Kidney epithelial cell (primary cell): ENCODE results near the gene PMIS2. TPM values are rescaled to one million over a fixed set of nuclear protein-coding genes. Genes with fewer than 3 reads are reported as not detected.

Experiments
- DNase-seq: peaks from one replicate; pipeline ENCODE4 v3.0.0-alpha.2; 2010; ENCODE audit warnings: low read depth
- H3K27me3 ChIP-seq: 2 replicates; pipeline ENCODE4 v1.6.0; 2011; ENCODE audit warnings: low read length; ENCODE audit not compliant: control insufficient read depth, insufficient read depth
- H3K36me3 ChIP-seq: 2 replicates; pipeline ENCODE4 v1.5.1; 2011; ENCODE audit warnings: low read length; ENCODE audit not compliant: control insufficient read depth, insufficient read depth
- H3K4me3 ChIP-seq: 2 replicates; pipeline ENCODE4 v1.5.1; 2011; ENCODE audit warnings: low read depth, mild to moderate bottlenecking, control low read depth, low read length
- CTCF ChIP-seq: IDR thresholded peaks from 2 replicates; pipeline ENCODE4 v1.5.1; 2011; ENCODE audit warnings: mild to moderate bottlenecking, moderate library complexity, low read length, control low read depth, inconsistent platforms; ENCODE audit not compliant: insufficient read depth, poor library complexity, severe bottlenecking
- total RNA-seq: library from RNA; depleted of rRNA; stranded (reverse); fragments of >200 nt; gene quantifications from 2 replicates; pipeline ENCODE4 v1.2.3, GENCODE V29; 2015

The PMIS2 gene
- total RNA-seq, 1 donor from 2014 or later = not detected

GRCh38 chr19:35566738-35567137 is 19.2 kb upstream of the PMIS2 start:
- Histone ChIP-seq H3K36me3 (no peaks in the 10 kb centered on the region), H3K27me3 (no peaks in the 10 kb centered on the region), H3K4me3 (no peak overlapping the region)
- no peak for DNase-seq
- TF ChIP-seq CTCF = no peak

- no peak for TF ChIP-seq CTCF
- no peaks in the 10 kb centered on the region for H3K36me3 ChIP-seq
- H3K27me3 ChIP-seq = no peaks in the 10 kb centered on the region
- H3K4me3 ChIP-seq = no peak overlapping the region
- no peak for DNase-seq
These were observed 16.6 kb upstream of the PMIS2 start for GRCh38 chr19:35569281-35569781.

GRCh38 chr19:35571406-35571965 is 14.5 kb upstream of the PMIS2 start:
- Histone ChIP-seq H3K4me3 (no peak overlapping the region), H3K36me3 (no peaks in the 10 kb centered on the region), H3K27me3 (no peaks in the 10 kb centered on the region)
- no peak for TF ChIP-seq CTCF
- DNase-seq = no peak

- no peak overlapping the region for H3K4me3 ChIP-seq
- TF ChIP-seq CTCF = no peak
- no peak for DNase-seq
- H3K36me3 ChIP-seq = no peaks in the 10 kb centered on the region
- H3K27me3 ChIP-seq = no peaks in the 10 kb centered on the region
These were observed 8.1 kb upstream of the PMIS2 start for GRCh38 chr19:35577918-35578317.

- no peak for DNase-seq
- TF ChIP-seq CTCF = no peak
- Histone ChIP-seq H3K4me3 (no peak overlapping the region), H3K36me3 (no peaks in the 10 kb centered on the region), H3K27me3 (no peaks in the 10 kb centered on the region)
These were observed 7.3 kb upstream of the PMIS2 start for GRCh38 chr19:35578707-35579106.

GRCh38 chr19:35582760-35583159 is 3.2 kb upstream of the PMIS2 start:
- TF ChIP-seq CTCF = no peak
- Histone ChIP-seq H3K36me3 (no peaks in the 10 kb centered on the region), H3K27me3 (no peaks in the 10 kb centered on the region), H3K4me3 (no peak overlapping the region)
- DNase-seq = no peak
